Stimulated activated CD8-positive, alpha-beta memory T cell treated with anti-CD3 and anti-CD28 coated beads, Interleukin-4, amount 100 ng/mL, for 48 hours (primary cell): ENCODE measurements around the gene SCYL1.

Experiments used
- DNase-seq: peaks from one replicate; pipeline ENCODE4 v3.0.0-alpha.2; 2020

Gene SCYL1

GRCh38 chr11:65586676-65587075, 61.8 kb downstream of the SCYL1 start:
- DNase-seq = no peak
